Measurements from ENCODE around the gene STEEP1.

STEEP1 gene

DNA sequence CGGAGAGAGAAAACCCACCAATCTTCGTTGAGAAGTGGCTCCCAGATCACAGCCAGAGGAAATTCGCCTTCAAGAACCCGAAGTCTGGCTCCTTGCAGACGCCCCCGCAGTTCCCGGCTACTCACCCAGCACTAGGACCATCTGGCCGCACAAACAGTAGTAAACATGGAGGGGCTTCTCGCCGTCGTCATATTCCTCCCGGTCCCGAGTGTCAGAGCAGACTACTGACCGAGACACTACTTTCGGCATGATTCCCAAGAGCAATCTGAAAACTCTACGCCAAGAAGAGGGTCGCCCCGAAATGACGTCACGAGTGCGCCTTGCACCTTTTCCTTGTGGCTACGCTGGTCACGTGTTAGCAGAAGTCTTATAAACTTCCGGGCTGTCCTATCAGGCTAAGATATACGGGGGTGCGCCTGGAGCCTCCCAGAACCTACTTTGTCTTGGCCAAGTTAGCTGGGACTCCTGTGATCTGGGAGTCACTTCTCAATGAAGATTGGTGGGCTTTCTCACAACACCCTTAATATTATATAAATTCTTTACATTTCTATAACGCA lies at the start of gene STEEP1:
Gene STEEP1 (minus strand): TSS at position 303 of the 557 bp plus-strand sequence. CDS start 54 bp downstream, at position 249.
- H3K4me3 ChIP-seq (replicated peaks in 1 of 2; ENCODE audit: low read depth in 2 of 2, low read length in 2 of 2), result peak within 1 kb of the TSS; percentile 58 to 68
- TF ChIP-seq, protein P1, sequence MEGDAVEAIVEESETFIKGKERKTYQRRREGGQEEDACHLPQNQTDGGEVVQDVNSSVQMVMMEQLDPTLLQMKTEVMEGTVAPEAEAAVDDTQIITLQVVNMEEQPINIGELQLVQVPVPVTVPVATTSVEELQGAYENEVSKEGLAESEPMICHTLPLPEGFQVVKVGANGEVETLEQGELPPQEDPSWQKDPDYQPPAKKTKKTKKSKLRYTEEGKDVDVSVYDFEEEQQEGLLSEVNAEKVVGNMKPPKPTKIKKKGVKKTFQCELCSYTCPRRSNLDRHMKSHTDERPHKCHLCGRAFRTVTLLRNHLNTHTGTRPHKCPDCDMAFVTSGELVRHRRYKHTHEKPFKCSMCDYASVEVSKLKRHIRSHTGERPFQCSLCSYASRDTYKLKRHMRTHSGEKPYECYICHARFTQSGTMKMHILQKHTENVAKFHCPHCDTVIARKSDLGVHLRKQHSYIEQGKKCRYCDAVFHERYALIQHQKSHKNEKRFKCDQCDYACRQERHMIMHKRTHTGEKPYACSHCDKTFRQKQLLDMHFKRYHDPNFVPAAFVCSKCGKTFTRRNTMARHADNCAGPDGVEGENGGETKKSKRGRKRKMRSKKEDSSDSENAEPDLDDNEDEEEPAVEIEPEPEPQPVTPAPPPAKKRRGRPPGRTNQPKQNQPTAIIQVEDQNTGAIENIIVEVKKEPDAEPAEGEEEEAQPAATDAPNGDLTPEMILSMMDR (IDR thresholded peaks at IDR 0.05; ENCODE audit: low read depth, low read length), result no peak
- DNase-seq (ENCODE audit: low read depth in 2 of 2), result peak; percentile 92 to 93

DNA sequence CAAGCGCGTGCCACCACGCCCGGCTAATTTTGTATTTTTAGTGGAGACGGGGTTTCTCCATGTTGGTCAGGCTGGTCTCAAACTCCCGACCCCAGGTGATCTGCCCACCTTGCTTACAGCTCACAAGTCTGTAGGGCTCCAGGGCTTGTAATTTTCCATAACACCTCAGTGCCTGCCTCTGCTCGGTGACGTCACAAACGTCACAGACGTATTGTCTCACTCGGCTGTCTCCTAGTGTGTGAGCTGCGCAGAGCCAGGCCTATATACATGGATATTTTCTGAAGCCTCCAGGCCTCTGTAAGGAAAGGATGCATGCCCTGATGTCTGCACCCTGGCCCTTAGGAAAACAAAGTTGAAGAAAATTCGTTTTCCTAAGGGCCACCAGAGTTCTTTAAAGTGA lies 49.6 kb upstream of the STEEP1 start:
- no peak for DNase-seq (ENCODE audit: low read depth in 2 of 2)
- TF ChIP-seq, protein P1 (IDR thresholded peaks at IDR 0.05; ENCODE audit: low read depth, low read length), result no peak

DNA sequence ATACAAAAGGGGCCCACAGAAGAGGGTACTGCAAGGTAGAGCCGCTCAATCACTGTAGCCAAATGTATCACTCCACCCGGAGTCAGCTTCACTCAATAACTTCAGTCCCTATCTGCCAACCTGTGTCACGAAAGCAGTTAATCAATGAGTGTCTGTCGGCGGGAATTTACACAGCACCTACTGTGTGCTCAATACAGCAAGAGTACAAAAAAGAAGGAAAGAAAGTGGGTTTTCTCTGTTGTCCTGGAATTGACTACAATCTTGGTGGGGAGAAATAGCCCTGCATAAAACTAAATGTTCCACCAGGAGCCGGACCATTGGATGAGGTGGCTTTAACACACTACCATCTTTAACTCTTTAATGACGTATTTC lies 41.8 kb upstream of the STEEP1 start:
- TF ChIP-seq, protein P1 (IDR thresholded peaks at IDR 0.05; ENCODE audit: low read depth, low read length), result no peak
- no peak for DNase-seq (ENCODE audit: low read depth in 2 of 2)
- peak overlapping the region; percentile 8 to 87 for H3K4me3 ChIP-seq (replicated peaks in 1 of 2; ENCODE audit: low read depth in 2 of 2, low read length in 2 of 2)

More for the DNA sequence above, 49.6 kb upstream of the STEEP1 start:
- no peak overlapping the region for H3K4me3 ChIP-seq (replicated peaks in 1 of 2; ENCODE audit: low read depth in 2 of 2, low read length in 2 of 2)

DNA sequence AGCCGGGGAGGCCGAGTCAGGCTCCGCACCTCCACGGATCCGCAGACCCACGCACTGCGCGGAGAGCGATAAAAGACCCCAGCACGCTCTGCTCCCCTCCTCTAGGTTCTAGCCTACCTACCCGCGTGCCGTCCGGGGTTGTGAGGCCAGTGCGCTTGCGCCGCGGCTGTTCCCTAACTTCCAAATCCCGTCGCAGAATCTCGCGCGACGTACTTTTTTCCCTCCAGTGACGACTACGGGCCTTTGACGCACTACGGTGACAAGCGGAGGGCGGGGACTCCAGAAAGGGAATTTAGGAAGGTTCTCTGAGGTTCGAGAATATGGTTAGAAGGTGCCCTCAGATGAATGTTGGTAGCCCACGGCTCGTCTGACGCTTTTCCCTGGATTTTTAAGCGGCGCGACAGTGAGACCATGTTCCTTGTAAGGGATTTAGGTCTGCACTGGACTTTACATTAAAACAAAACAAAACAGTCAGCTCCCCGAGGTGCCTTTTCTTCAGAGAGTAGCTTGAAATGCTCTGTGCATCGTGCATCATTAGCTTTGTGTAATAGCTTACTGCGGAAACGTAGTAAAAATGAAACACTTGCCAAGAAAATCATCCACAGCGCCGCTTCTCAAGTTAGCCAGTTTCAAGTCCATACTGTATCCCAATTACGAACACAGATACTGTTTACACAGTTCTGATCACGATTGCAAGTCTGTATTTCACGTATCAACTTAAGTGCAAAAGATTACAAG lies 41.2 kb upstream of the STEEP1 start, which contains the start of gene NKRF:
Gene NKRF (minus strand): TSS at position 145 of the 738 bp plus-strand sequence.
- H3K4me3 ChIP-seq (replicated peaks in 1 of 2; ENCODE audit: low read depth in 2 of 2, low read length in 2 of 2), result peak within 1 kb of the TSS; percentile 87
- DNase-seq (ENCODE audit: low read depth in 2 of 2), result peak; percentile 94 to 95
- TF ChIP-seq, protein P1 (IDR thresholded peaks at IDR 0.05; ENCODE audit: low read depth, low read length), result no peak

DNA sequence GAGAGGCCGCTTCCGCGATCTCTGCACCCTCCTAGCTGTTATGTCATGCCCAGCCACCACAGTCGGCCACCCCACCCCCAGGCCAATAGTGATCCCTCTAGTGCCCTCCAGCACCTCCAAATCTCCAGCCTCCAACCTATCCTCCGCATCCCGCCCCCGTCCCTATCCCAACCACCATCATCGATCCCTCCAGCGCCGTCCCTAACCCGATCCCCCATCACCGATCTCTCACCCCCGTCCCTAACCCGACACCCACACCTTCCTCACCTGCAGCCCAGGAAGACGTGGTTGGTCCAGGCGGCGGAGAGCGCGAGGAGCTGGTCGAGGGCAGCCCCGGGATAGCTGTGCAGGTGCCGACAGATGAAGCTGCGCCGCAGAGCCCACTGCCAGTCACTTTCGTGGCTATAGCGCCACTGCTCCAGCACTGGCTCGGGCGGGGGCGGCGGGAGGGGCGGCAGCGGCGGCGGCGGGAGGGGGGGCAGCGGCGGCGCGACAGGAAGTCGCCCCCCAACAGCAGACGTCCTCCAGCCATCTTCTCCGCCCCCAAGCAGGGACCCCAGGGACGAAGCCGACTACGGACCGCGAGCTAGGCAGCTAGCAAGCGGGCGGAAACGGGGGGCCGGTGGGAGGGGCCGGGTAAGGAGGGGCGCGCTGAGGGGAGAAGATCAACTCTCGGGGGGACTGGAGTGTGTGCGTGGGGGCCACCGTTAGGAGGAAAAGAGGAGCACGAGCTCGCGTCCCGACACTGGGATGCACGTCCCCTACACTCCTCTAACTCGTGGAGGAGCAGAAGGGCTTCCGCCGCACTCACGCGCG lies 40.5 kb upstream of the STEEP1 start:
- peak; percentile 2 to 11 for DNase-seq (ENCODE audit: low read depth in 2 of 2)
- TF ChIP-seq, protein P1 (IDR thresholded peaks at IDR 0.05; ENCODE audit: low read depth, low read length), result no peak
- peak overlapping the region; percentile 87 for H3K4me3 ChIP-seq (replicated peaks in 1 of 2; ENCODE audit: low read depth in 2 of 2, low read length in 2 of 2)

DNA sequence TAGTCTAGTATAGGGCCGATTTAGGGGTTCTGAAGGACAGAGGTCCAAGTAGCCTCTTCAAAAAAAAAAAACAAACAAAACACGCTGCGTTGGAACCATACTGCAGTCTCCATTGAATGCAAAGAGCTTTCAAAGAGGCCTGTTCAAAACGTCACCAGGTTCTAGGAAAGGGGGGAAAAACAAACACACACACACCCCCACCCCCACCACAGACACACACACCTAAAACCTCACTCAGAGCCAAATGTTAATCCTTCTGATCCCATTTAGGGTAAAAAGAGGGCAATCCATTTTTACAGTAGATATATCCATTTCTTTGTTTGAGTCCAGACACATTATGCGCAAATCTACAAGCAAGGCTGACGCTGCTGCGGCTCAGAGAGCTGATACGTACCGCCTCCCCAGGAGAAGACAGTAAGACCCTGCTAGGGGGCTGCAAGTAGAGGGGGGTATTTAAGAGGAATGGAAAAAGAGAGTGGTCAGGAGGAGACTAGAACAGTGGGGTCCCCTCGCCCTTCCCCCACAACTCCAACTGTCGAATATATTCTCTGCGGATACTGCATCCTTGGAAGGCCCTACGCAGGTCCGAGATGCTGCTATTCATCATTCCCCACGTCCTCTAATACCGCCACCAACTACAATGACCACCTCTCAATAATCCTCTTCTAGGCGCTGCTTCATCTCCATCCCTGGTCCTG lies 39.7 kb upstream of the STEEP1 start:
- H3K4me3 ChIP-seq (replicated peaks in 1 of 2; ENCODE audit: low read depth in 2 of 2, low read length in 2 of 2), result peak overlapping the region; percentile 87

More for the DNA sequence above, 39.7 kb upstream of the STEEP1 start:
- no peak for DNase-seq (ENCODE audit: low read depth in 2 of 2)
- TF ChIP-seq, protein P1 (IDR thresholded peaks at IDR 0.05; ENCODE audit: low read depth, low read length), result no peak

All from cardiac fibroblast (primary cell).